GM21390 (cell line): Measurements from ENCODE around the gene FOLR1.
"Not testable (repeated sequence)": the region's sequence is repeated elsewhere in the genome, so short reads cannot be mapped to it uniquely, and the experiment has no call there.

Experiments used
- ATAC-seq: cut with Tn5 transposase; IDR thresholded peaks from one replicate; pipeline ENCODE4 v1.9.1; 2021; ENCODE audit not compliant: unreplicated experiment

The FOLR1 gene

DNA sequence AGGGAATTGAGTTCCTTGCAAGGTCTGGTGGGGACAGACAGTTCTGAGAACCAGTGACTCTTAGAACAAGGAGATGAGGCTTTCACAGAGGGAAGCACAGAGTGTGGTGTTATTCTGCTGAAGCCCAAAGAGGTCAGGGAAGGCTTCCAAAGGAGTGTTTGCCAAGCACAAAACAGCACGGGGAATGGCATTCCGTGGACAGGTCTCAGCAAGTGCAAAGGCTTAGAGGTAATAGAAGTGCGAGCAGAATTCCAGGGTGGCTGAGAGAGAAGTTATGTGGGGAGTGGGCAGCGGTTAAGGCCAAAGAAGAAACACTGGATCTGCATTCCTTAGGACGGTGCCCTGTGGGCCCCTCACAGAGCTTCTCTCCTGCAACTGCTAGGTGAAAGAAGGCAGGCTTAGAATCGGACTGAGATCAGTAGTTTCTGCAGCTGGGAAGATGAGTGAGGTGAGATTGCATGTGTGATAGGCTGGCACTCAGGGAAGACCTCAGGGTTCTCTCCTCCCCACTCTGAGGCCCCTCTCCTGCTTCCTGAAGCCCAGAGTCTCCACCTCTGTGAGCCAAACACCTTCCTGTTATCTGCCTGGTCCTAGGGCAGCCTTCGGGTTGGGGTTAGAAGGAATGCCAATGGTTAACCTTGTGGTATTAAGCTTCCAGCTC lies 10.9 kb upstream of the FOLR1 start:
- ATAC-seq: not testable (repeated sequence)

DNA sequence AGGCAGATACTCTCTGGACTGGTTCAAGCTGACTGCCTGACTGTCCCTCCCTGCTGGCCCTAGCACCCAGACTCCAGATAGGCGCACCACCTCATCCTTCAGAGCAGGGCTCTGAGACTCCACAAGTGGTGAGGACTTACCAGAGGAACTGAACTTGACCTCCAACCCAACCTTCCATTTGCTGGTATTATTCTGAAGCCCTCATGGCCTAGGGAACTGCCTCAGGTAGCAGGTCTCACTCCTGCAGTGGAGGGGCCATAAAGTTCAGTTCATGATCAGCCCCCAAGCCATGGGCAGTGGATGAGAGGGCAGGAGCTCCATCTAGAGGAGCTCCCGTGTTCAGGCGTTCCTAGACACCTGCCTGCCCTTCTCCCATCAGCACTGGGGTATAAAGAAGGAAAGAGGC lies 10.4 kb upstream of the FOLR1 start:
- ATAC-seq: not testable (repeated sequence)

- ATAC-seq: no peak
These were observed 3.7 kb upstream of the FOLR1 start for GRCh38 chr11:72188267-72188666.

DNA sequence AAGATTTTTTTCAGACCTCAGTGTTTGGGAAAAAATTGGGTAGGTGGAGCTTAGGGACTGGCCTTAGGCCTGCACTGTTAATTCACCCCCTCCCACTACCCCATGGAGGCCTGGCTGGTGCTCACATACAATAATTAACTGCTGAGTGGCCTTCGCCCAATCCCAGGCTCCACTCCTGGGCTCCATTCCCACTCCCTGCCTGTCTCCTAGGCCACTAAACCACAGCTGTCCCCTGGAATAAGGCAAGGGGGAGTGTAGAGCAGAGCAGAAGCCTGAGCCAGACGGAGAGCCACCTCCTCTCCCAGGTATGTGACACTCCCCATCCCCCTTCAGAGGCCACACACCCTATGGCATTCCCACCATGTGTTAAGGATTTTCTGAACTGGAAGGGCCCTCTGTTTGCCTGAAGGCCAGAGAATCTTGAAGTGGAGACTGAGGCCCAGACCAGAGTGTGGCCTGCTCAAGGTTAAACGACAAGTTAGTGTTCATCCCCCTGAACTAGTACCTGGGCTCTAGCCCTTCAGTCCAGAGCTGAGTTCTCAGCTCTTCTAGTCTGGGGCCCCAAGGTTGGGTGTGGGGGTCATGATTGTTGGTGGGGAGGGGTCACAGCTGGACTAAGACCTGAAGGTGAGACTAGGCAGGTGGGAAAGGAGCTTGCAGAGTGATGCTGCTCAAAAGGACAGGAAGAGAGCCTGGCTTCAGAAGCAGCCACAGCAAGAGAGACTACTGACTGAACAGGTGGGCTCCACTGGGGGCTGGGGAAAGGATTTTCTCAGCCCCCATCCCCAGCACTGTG lies 2.3 kb upstream of the FOLR1 start:
- no peak for ATAC-seq

DNA sequence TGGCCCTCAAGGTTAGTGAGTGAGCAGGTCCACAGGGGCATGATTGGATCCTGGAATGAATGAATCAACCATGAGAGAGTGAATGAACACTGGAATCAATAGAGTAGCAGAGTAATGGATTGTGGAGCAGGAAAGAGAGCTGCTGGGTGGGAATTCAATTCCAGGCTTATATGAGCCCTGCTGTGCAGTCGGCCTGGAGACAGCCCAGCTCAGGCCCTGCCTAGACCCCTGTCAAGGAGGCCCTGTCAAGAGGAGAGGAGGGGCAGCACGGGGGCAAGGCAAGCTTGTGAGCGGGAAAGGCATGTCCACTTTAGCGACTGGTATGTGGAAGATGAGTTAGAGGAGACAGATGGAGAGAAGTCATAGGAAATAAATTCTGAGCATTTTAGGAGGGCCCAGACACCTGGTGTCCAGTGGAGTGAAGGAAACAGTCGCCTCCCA lies 1.3 kb upstream of the FOLR1 start:
- no peak for ATAC-seq

DNA sequence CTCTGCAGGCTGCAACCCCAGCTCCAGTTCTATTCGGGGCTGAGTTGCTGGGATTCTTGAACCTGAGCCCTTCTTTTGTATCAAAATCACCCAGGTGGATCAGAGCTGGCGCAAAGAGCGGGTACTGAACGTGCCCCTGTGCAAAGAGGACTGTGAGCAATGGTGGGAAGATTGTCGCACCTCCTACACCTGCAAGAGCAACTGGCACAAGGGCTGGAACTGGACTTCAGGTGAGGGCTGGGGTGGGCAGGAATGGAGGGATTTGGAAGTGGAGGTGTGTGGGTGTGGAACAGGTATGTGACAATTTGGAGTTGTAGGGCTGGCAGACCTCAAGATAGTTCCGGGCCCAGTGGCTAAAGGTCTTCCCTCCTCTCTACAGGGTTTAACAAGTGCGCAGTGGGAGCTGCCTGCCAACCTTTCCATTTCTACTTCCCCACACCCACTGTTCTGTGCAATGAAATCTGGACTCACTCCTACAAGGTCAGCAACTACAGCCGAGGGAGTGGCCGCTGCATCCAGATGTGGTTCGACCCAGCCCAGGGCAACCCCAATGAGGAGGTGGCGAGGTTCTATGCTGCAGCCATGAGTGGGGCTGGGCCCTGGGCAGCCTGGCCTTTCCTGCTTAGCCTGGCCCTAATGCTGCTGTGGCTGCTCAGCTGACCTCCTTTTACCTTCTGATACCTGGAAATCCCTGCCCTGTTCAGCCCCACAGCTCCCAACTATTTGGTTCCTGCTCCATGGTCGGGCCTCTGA lies 3.8 kb downstream of the FOLR1 start:
- no peak for ATAC-seq

GRCh38 chr11:72201445-72201844 lies 9.5 kb downstream of the FOLR1 start:
- not testable (repeated sequence) for ATAC-seq

GRCh38 chr11:72202571-72202970 lies 10.6 kb downstream of the FOLR1 start:
- no peak for ATAC-seq

- no peak for ATAC-seq
These were observed 11.2 kb downstream of the FOLR1 start for GRCh38 chr11:72203163-72203562.

- no peak for ATAC-seq
These were observed 12.9 kb downstream of the FOLR1 start for GRCh38 chr11:72204886-72205285.

DNA sequence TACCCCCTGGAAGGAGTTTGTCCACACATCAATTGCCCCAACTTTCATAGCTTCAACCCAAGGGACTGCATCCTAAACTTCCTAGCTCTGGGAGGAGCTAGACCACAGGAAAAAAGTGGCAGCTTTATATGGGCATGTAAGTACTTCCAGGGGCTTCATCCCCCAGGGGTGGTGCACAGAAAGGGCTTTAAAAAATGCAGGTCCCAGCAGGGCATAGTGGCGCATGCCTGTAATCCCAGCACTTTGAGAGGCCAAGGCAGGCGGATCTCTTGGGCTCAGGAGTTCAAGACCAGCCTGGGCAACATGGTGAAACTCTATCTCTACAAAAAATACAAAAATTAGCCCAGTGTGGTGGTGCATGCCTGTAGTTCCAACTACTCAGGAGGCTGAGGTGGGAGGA lies 14.9 kb downstream of the FOLR1 start:
- ATAC-seq: not testable (repeated sequence)

GRCh38 chr11:72208281-72208680 lies 16.3 kb downstream of the FOLR1 start:
- ATAC-seq: no peak

DNA sequence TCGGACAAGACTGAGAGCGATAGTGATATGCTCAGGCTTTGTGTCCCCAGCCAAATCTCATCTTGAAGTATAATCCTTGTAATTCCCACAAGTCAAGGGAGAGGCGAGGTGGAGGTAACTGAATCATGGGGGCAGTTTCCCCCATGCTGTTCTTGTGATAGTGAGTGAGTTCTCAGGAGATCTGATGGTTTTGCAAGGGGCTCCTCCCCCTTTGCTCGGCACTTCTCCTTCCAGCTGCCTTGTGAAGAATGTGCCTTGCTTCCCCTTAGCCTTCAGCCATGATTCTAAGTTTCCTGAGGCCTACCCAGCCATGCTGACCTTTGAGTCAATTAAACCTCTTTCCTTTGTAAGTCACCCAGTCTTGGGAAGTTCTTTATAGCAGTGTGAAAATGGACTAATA lies 17.2 kb downstream of the FOLR1 start:
- no peak for ATAC-seq

DNA sequence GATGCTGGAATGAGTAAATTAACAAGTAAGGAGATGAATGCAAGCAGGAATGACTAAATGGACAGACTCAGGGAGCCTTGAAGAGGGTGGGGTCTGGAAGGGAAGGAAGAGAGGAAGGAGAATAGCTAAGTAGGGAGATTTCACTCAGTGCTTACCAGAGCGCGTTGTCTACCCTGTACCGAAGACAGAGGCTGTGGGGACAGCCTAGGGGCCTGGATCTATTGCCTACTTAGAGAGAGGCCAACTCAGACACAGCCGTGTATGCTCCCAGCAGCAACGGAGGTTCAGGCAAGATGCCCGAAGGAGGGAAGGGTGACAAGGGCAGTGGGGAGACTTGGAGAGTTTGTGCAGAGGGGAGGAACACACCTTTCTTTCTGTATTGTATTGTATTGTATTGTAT lies 24.7 kb downstream of the FOLR1 start, which contains the start of gene FOLR2:
FOLR2 (plus strand) TSS at position 157 of the 400 bp plus-strand sequence. CDS start 1,791 bp downstream, outside the sequence.
- ATAC-seq: no peak

- no peak for ATAC-seq
These were observed 25.9 kb downstream of the FOLR1 start for GRCh38 chr11:72217841-72218240.

DNA sequence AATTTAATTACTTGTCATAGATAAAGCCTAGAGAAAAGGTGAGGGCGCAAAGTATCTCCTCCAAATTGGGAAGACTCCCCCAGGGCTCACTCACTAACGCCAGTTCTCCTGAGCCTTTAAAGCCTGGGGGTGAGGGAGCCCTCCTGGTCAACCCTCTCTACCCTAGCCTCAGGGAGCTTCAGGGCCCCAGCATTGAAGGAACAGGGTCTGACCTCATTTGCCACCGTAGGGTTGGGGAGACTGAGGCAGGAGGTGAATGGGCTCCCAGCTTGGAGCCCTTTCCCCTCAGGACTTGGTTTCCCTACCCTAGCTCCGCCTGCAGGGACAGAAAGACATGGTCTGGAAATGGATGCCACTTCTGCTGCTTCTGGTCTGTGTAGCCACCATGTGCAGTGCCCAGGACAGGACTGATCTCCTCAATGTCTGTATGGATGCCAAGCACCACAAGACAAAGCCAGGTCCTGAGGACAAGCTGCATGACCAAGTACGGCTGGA lies 26.4 kb downstream of the FOLR1 start:
- no peak for ATAC-seq

DNA sequence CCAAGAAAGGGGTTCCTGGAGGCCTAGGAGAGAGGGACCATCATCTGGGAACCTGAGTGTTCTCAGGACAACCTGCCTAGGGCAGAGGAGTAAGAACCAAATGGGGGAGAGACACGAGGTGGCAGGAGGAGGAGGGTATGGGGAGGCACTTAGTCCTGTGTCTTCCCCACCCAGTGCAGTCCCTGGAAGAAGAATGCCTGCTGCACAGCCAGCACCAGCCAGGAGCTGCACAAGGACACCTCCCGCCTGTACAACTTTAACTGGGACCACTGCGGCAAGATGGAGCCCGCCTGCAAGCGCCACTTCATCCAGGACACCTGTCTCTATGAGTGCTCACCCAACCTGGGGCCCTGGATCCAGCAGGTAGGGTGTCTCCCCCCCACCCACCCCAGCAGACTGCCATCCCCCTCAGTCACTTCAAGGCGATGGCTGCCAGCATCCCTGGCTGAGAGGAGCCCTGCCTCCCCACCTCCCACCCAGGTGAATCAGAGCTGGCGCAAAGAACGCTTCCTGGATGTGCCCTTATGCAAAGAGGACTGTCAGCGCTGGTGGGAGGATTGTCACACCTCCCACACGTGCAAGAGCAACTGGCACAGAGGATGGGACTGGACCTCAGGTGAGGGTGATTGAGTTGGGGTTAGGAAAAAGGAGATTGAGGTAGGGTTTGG lies 28.9 kb downstream of the FOLR1 start:
- no peak for ATAC-seq

DNA sequence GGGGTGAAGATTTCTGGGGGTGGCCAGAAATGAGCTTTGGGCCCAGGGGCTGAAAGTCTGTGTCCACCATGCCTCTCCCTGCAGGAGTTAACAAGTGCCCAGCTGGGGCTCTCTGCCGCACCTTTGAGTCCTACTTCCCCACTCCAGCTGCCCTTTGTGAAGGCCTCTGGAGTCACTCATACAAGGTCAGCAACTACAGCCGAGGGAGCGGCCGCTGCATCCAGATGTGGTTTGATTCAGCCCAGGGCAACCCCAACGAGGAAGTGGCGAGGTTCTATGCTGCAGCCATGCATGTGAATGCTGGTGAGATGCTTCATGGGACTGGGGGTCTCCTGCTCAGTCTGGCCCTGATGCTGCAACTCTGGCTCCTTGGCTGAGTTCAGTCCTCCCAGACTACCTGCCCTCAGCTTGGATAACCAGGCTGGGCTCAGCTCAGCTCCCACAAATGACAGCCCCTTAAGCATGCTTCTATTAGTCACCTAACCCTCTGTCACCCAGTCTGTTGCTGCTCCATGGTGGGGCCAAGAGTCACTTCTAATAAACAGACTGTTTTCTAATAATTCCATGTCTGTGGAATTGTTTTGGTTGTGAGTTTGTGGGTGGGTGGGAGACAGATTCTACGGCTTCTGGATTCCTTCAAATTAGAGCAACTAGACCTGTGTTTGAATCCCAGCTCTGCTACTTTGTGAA lies 29.6 kb downstream of the FOLR1 start:
- no peak for ATAC-seq

DNA sequence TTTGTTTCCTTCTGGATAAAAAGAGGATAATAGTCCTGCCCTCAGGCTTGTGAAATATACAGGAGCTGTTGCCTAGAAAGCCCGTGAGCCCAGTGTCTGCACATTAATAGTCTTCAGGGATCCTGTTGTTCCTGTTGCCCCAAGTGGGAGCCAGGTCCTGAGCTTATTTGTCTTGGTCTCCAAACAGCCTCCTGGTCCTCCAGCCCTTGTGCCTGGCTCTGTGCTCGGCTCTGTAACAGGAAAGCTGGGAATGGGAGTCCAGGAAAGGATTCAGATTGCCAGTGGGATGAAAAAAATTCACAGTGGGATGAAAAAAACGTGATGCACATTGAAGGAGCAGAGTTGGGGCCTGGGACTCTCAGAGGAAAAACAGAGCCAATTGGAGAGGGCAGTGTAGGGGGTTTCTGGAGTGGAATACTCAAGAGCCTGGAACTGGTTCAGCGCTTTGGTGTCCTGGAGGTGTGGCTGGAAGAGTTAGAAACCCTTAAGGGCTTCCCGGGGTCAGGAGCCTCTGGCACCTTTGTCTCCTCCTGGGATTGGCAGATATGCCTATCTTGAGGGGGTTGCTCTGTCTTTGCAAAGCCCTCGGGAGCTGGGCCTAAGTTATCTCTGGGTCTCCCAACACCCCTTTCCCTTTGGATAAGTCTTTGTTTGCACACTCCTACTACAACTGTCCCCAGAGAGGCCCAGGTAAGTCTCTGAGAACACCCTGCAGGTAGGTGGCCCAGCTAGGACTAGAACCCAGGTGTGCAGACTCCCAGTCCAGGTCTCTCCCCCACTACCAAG lies 30.4 kb downstream of the FOLR1 start:
- no peak for ATAC-seq
